Gastrocnemius medialis (tissue), 4 donors: ENCODE data around the gene CCDC27. TPM values are rescaled to one million over a fixed set of nuclear protein-coding genes. Genes with fewer than 3 reads are reported as not detected.

Source experiments
- ATAC-seq, 2 donors: fragments of 150-250 bp; one replicate each; pipeline ENCODE4 v1.9.1; 2016
- DNase-seq, 2 donors: peaks; one replicate each; pipeline ENCODE4 v3.0.0-alpha.2; 2019
- H3K27ac ChIP-seq, 4 donors: fragments of 200-600 bp; sonication (generic); 1 replicate in 1 of 4; 2 replicates in 3 of 4; pipeline ENCODE4 v1.5.1; 2016 to 2018; ENCODE audit warnings: mild to moderate bottlenecking in 2 of 4, moderate library complexity in 1 of 4
- H3K27me3 ChIP-seq, 3 donors: fragments of 200-600 bp; sonication (generic) in 2 of 3; 1 replicate in 1 of 3; 2 replicates in 2 of 3; pipeline versions ENCODE4 v1.5.1 to v1.6.0; 2016 to 2019; ENCODE audit warnings: mild to moderate bottlenecking in 1 of 3, moderate library complexity in 1 of 3
- H3K36me3 ChIP-seq, 2 donors: fragments of 200-600 bp; sonication (generic) in 1 of 2; one replicate each; pipeline ENCODE4 v1.5.1; 2017 to 2018
- H3K4me1 ChIP-seq, 2 donors: fragments of 200-600 bp; sonication (generic) in 1 of 2; one replicate each; pipeline ENCODE4 v1.5.1; 2016 to 2017; ENCODE audit warnings: mild to moderate bottlenecking in 2 of 2
- H3K4me3 ChIP-seq, 4 donors: fragments of 200-600 bp; sonication (generic) in 3 of 4; 1 replicate in 1 of 4; 2 replicates in 3 of 4; pipeline ENCODE4 v1.5.1; 2016 to 2019; ENCODE audit warnings: mild to moderate bottlenecking in 2 of 4
- H3K9me3 ChIP-seq, 3 donors: fragments of 200-600 bp; sonication (generic) in 2 of 3; 1 replicate in 1 of 3; 2 replicates in 2 of 3; pipeline ENCODE4 v1.5.1; 2016 to 2019
- CTCF ChIP-seq, 5 experiments: fragments of 450-650 bp in 3 of 5; fragments of 200-600 bp in 2 of 5; sonication (generic) in 2 of 5; IDR thresholded peaks in 4 of 5; conservative IDR thresholded peaks in 1 of 5; 1 replicate in 4 of 5; 2 replicates in 1 of 5; pipeline ENCODE4 v1.5.1; 2016 to 2019; ENCODE audit warnings: antibody characterized with exemption in 5 of 5, mild to moderate bottlenecking in 3 of 5, moderate library complexity in 3 of 5
- POLR2A ChIP-seq, 2 donors: fragments of 450-650 bp; IDR thresholded peaks; one replicate each; pipeline ENCODE4 v1.6.1; 2017; ENCODE audit warnings: antibody characterized with exemption in 2 of 2, mild to moderate bottlenecking in 2 of 2, moderate library complexity in 2 of 2
- in situ Hi-C, 4 donors: fragments of 200-750 bp; cut with MboI; loops; one replicate each; pipeline versions ENCODE4 v1.15.0 to v1.8.0; 2017; ENCODE audit warnings: low sequenced_read_pairs in 4 of 4
- intact Hi-C: fragments of 100-400 bp; cut with DNase I; formaldehyde crosslinking; loops from one replicate; pipeline ENCODE4 v1.15.1; 2023; ENCODE audit warnings: low total_unique reads
- total RNA-seq, 4 donors: library from RNA; depleted of rRNA; stranded (reverse); fragments of >200 nt; gene quantifications; one replicate each; pipeline versions ENCODE4 v1.1.0 to v1.2.3, GENCODE V29; 2016

The CCDC27 gene
- total RNA-seq, 4 donors from 2014 or later, result 0.09 TPM; not detected in 3

- H3K9me3 ChIP-seq, result no peaks in the 10 kb centered on the region
- DNase-seq (no peak), ATAC-seq (no peak)
- H3K36me3 ChIP-seq, result peaks cover 0 to 77% of the 10 kb centered on the region in 2 donors
- intact Hi-C loops (no loop called here), in situ Hi-C loops (loop anchor here in 1 of 4 donors (25.0 kb wide), 1 partner anchor 109 kb away; no protein-coding TSS in a partner anchor)
- TF ChIP-seq CTCF (IDR thresholded peaks at IDR 0.05 in 4 of 5, conservative IDR thresholded peaks at IDR 0.05 in 1 of 5), result no peak
- TF ChIP-seq POLR2A (IDR thresholded peaks at IDR 0.05), result no peak
- H3K4me1 ChIP-seq, result no peaks in the 10 kb centered on the region
- no peak overlapping the region for H3K4me3 ChIP-seq
- no peaks in the 10 kb centered on the region for H3K27me3 ChIP-seq
- H3K27ac ChIP-seq, result no peak overlapping the region
Measured at GRCh38 chr1:3821004-3821403, 68.8 kb downstream of the CCDC27 start.

Other genes with a start within 250 kb of the CCDC27 start
- gene MEGF6, start 140.9 kb upstream of the CCDC27 start, total RNA-seq, result 1 to 10 TPM; 1.9 to 5.7 (median 4.9) TPM
- gene TPRG1L, start 127.4 kb upstream of the CCDC27 start, total RNA-seq, result 10 to 100 TPM; 25.3 to 38.7 (median 30.0) TPM
- gene WRAP73, start 102.3 kb upstream of the CCDC27 start, total RNA-seq, result 10 to 100 TPM; 12.7 to 16.1 (median 14.2) TPM
- gene TP73, start 99.9 kb upstream of the CCDC27 start, total RNA-seq, result under 1 TPM in 1 of 4 donors, not detected in 3; 0.07 TPM
- gene SMIM1, start 20.3 kb downstream of the CCDC27 start, total RNA-seq, result 1 to 10 TPM in 2 of 4 donors, not detected in 2; 1.4 to 3.7 TPM
- 10 to 100 TPM; 64.2 to 97.2 (median 89.9) TPM for gene LRRC47, start 44.0 kb downstream of the CCDC27 start, total RNA-seq
- 10 to 100 TPM; 16.6 to 39.0 (median 21.9) TPM for gene CEP104, start 104.8 kb downstream of the CCDC27 start, total RNA-seq
- gene DFFB, start 105.0 kb downstream of the CCDC27 start, total RNA-seq, result 1 to 10 TPM; 1.3 to 3.6 (median 3.1) TPM
- gene C1orf174, start 147.8 kb downstream of the CCDC27 start, total RNA-seq, result 10 to 100 TPM; 10.1 to 28.5 (median 13.5) TPM